ENCODE results near the gene ITPR3.
"Not testable (repeated sequence)": the region's sequence is repeated elsewhere in the genome, so short reads cannot be mapped to it uniquely, and the experiment has no call there.

The ITPR3 gene

DNA sequence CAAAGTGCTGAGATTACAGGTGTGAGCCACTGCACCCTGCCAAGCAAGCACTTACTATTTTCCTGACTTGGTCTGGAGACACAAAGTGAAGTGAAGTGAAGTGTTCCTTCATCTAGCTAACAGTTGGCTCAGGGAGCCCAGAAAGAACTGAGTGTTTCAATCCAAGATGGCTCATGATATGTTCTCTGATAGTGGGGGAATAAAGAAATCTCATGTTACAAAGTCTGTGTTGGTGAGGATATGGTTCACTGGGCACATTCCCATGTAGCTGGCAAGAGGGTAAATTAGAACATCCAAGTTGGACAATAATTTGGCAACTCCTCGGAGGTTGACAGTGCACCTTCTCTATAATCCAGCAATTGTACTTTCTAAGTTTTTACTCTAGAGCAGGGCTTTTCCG, 5.0 kb upstream of the ITPR3 start:
- DNase-seq, result no peak

- DNase-seq, result no peak
These were observed 4.2 kb upstream of the ITPR3 start for GRCh38 chr6:33616913-33617312.

GRCh38 chr6:33619166-33619840, 1.8 kb upstream of the ITPR3 start:
- no peak for DNase-seq

GRCh38 chr6:33620158-33620855, 815 bp upstream of the ITPR3 start:
- DNase-seq, result peak; percentile 63

DNA sequence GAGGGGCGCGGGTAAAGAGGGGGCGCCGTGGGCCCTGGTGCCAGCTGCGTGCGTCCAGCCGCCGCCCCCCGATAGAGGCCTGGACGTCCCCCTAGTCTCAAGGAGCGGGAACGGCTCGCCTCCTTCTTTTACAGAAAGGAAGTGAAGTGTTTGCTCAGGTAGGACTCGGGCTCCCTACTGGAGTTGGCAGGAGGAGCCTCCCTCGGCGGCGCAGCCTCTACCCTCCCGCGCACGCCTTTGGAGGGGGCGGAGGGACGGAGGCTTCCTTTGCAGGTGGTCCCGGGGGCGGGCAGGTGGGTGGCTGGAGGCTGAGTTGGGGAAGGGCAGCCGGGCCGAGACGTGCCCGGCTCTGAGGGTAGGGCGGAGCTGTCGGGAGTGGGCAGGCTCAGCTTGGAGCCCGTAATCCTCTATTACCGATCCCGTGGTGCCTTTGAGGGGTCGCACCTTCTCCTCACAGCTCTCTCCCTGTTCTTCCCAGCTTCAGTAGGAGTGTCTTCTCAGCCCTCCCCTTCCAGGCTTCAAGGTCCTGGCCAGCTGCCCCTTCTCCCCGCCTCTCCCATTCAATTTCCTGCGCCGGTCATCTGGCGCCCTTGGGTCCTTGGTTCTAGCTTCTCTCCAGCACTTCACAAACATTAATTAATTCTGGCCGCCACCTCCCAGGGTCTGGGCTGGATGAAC, 728 bp downstream of the ITPR3 start:
- DNase-seq, result peak; percentile 59

GRCh38 chr6:33622456-33623431, 1.6 kb downstream of the ITPR3 start:
- no peak for DNase-seq

GRCh38 chr6:33623895-33624381, 2.8 kb downstream of the ITPR3 start:
- no peak for DNase-seq

GRCh38 chr6:33624856-33625255, 3.7 kb downstream of the ITPR3 start:
- DNase-seq, result no peak

DNA sequence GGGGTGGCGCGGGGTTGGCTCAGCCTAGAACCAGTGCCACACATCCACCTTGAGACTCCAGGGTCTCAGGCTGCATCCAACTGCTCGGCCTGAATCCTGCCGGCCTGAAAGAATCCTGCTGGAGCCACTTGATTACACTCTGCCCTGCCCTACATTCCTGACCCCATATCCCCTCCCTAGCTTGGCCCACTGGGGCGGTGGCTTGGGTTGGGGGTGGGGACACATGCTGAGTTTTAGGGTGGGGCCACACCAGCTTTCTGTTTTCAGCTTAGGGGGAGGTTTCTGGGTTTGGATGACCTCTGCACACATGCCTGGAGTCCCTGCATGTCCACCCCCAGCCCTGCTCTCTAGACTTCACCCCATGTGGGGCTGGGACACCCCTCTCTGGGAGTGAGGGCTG, 6.8 kb downstream of the ITPR3 start:
- no peak for DNase-seq

- no peak for DNase-seq
These were observed 7.4 kb downstream of the ITPR3 start for GRCh38 chr6:33628401-33628964.

DNA sequence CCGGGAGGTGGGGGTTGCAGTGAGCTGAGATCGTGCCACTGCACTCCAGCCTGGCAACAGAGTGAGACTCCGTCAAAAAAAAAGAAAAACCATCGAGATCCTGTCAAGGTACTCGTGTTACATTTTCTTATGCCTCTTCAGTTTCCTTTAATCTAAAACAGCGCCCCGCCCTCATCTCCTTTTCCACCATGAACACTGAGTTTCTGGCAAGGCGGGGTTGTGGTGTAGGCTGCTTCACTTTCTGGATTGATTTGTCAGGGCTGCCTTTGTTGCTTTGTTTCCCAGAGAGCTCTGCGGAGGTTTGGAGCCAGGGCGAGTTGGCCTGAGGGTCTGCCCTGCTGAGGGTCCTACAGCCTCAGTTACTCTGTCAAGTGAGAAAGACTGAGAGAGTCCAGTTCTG, 8.9 kb downstream of the ITPR3 start:
- DNase-seq, result peak; percentile 43

- not testable (repeated sequence) for DNase-seq
These were observed 10.4 kb downstream of the ITPR3 start for GRCh38 chr6:33631521-33631920.

GRCh38 chr6:33631971-33632557, 10.9 kb downstream of the ITPR3 start:
- DNase-seq, result no peak

DNA sequence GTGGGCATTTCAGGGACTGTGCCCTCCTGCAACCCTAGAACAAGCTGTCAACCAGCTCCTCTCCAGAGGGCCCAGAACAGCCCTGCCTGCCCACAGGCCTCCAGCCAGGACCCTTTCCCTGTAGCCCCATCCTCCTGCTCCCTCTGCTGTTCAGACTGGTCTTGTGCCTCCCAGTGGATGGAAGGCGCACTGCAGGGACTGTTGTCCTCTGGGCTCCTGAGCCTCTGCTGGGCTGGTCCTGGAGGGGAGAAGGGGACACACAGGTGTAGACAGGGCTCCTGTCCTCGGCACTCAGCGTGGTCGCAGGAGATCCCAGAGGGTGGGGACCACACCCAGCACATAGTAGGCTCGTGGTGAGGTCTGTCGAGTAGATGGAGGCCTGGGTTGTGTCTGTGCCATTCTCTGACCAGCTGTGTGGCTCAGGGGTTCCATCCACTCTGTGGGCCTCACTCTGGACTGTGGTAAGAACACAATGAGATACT, 11.5 kb downstream of the ITPR3 start:
- DNase-seq, result peak; percentile 72

- no peak for DNase-seq
These were observed 12.0 kb downstream of the ITPR3 start for GRCh38 chr6:33633084-33633461.

DNA sequence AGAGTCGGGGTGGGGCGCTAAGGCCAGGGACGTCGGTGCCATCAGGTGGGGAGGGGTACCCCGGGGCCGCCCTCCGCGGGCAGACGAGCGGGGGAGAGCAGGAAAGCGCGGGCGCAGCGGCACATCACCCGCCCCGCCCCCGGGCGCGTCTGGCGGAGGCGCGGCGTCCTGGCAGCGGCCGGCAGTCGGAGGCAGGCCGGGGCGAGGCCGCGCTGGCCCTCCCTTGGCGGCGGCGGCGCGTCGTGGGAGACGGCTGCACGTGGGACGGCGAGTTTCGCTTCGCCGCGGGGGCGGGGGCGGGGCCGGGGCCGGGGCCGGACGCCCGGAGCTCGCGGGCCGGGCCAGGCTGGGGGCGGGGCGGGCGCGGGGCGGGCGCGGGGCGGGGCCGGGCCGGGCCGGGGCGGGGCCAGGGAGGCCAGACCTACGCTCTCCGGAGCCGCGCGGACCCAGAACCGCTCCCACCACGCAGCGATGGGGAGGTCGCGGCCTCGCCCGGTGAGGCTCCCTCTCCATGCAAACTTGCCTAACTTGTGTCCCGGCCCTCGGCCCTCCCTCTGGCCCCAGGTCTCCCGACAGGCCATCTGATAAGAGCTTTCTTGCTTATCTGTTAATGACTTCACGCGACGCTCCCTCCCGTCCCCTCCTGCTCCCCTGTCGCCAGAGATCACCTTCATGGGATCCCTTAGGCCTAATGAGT, 12.5 kb downstream of the ITPR3 start:
- DNase-seq, result peak; percentile 69

- DNase-seq, result no peak
These were observed 13.1 kb downstream of the ITPR3 start for GRCh38 chr6:33634161-33634727.

DNA sequence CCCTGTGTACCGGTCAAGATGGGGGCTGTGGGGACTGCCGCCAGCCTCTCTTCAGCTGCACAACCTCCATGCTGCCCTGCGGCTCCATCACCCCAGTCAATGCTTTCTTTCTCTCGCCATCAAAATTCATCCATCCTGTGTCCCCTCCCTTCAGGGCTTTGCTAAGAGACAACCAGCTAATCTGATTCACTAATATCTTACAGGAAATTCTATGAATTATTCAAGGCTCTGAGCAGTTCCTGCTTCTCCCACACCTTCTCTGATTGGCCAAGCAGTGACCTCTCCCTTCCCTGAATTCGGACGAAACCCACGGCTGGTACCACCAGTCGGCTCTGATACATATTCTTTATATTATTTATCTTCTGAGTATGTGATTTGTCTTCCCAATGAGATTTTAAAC, 13.8 kb downstream of the ITPR3 start:
- DNase-seq, result no peak

GRCh38 chr6:33636655-33637054, 15.5 kb downstream of the ITPR3 start:
- no peak for DNase-seq

DNA sequence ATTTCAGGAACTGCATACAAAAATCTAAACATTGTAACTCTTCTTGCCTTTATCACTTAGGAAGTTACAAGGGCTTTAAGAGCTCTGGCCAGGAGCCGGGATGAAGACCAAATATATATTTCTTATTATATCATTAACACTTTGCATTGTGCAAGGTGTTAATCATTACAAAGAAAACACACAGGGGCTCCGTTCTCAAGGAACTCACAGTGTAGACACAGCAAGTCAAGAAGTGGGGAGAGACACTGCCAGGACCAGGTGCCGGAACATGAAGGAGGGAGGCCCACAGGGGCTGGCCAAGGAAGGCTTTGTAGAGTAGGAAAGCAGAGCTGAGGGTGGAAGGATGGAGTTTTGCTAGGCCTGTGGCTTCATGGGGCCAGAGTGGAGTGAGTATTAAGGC, 17.4 kb downstream of the ITPR3 start:
- DNase-seq, result no peak

GRCh38 chr6:33639559-33639958, 18.4 kb downstream of the ITPR3 start:
- DNase-seq, result no peak
